ENCODE data around the gene PRKAB1. TPM values are rescaled to one million over a fixed set of nuclear protein-coding genes. Genes with fewer than 3 reads are reported as not detected.

The PRKAB1 gene
- total RNA-seq, 1 experiment from 2014 or later, result 34.1 TPM

GRCh38 chr12:119660076-119660475 lies 7.9 kb upstream of the PRKAB1 start:
- POLR2A ChIA-PET (ENCODE audit: low non-redundant PET), result no interaction called here
- CTCF ChIA-PET, result no interaction called here
- Histone ChIP-seq H3K4me3 (ENCODE audit: low read depth, low read length, poor library complexity, severe bottlenecking) (no peak overlapping the region), H3K9me3 (ENCODE audit: low read depth, low read length, poor library complexity, severe bottlenecking) (no peaks in the 10 kb centered on the region), H3K27me3 (replicated peaks; ENCODE audit: insufficient read depth, low read depth, low read length, poor library complexity) (no peaks in the 10 kb centered on the region), H3K4me1 (ENCODE audit: insufficient read depth, low read length, poor library complexity, severe bottlenecking) (no peaks in the 10 kb centered on the region), H3K27ac (ENCODE audit: low read depth, low read length, poor library complexity, severe bottlenecking) (no peak overlapping the region), H3K36me3 (ENCODE audit: insufficient read depth, low read length, poor library complexity, severe bottlenecking) (no peaks in the 10 kb centered on the region)
- TF ChIP-seq CTCF (conservative IDR thresholded peaks at IDR 0.05; ENCODE audit: low read depth, low read length) (no peak), EZH2 (IDR thresholded peaks at IDR 0.05; ENCODE audit: borderline replicate concordance, low read depth, low read length, poor library complexity, severe bottlenecking) (no peak)
- intact Hi-C loops (cut with micrococcal nuclease; ENCODE audit: unreplicated experiment), result no loop called here
- no peak for DNase-seq (ENCODE audit: low spot score)
- BruUV-seq (replicated peaks), result no TSS peak

- Histone ChIP-seq H3K27ac (ENCODE audit: low read depth, low read length, poor library complexity, severe bottlenecking) (no peak overlapping the region), H3K36me3 (ENCODE audit: insufficient read depth, low read length, poor library complexity, severe bottlenecking) (no peaks in the 10 kb centered on the region), H3K4me1 (ENCODE audit: insufficient read depth, low read length, poor library complexity, severe bottlenecking) (peaks cover 4% of the 10 kb centered on the region), H3K27me3 (replicated peaks; ENCODE audit: insufficient read depth, low read depth, low read length, poor library complexity) (no peaks in the 10 kb centered on the region), H3K4me3 (ENCODE audit: low read depth, low read length, poor library complexity, severe bottlenecking) (no peak overlapping the region), H3K9me3 (ENCODE audit: low read depth, low read length, poor library complexity, severe bottlenecking) (no peaks in the 10 kb centered on the region)
- no TSS peak for BruUV-seq (replicated peaks)
- ChIA-PET CTCF (no interaction called here), POLR2A (ENCODE audit: low non-redundant PET) (no interaction called here)
- no peak for DNase-seq (ENCODE audit: low spot score)
- intact Hi-C loops (cut with micrococcal nuclease; ENCODE audit: unreplicated experiment), result no loop called here
- TF ChIP-seq CTCF (conservative IDR thresholded peaks at IDR 0.05; ENCODE audit: low read depth, low read length) (no peak), EZH2 (IDR thresholded peaks at IDR 0.05; ENCODE audit: borderline replicate concordance, low read depth, low read length, poor library complexity, severe bottlenecking) (no peak)
Measured at GRCh38 chr12:119661882-119662281, 6.1 kb upstream of the PRKAB1 start.

GRCh38 chr12:119664642-119665041 lies 3.3 kb upstream of the PRKAB1 start:
- Histone ChIP-seq H3K27me3 (replicated peaks; ENCODE audit: insufficient read depth, low read depth, low read length, poor library complexity) (no peaks in the 10 kb centered on the region), H3K27ac (ENCODE audit: low read depth, low read length, poor library complexity, severe bottlenecking) (no peak overlapping the region), H3K4me3 (ENCODE audit: low read depth, low read length, poor library complexity, severe bottlenecking) (no peak overlapping the region), H3K4me1 (ENCODE audit: insufficient read depth, low read length, poor library complexity, severe bottlenecking) (peaks cover 9% of the 10 kb centered on the region), H3K9me3 (ENCODE audit: low read depth, low read length, poor library complexity, severe bottlenecking) (no peaks in the 10 kb centered on the region), H3K36me3 (ENCODE audit: insufficient read depth, low read length, poor library complexity, severe bottlenecking) (no peaks in the 10 kb centered on the region)
- intact Hi-C loops (cut with micrococcal nuclease; ENCODE audit: unreplicated experiment), result loop anchor here (5.0 kb wide), 1 partner anchor 942 kb away; no protein-coding TSS in a partner anchor
- BruUV-seq (replicated peaks), result no TSS peak
- TF ChIP-seq EZH2 (IDR thresholded peaks at IDR 0.05; ENCODE audit: borderline replicate concordance, low read depth, low read length, poor library complexity, severe bottlenecking), result no peak
- no peak for TF ChIP-seq CTCF (conservative IDR thresholded peaks at IDR 0.05; ENCODE audit: low read depth, low read length)
- POLR2A ChIA-PET (ENCODE audit: low non-redundant PET), result no interaction called here
- CTCF ChIA-PET, result no interaction called here
- no peak for DNase-seq (ENCODE audit: low spot score)
